Pons (tissue), 1 donor: ENCODE data around the gene SLC6A6.

Source experiments
- DNase-seq: peaks from one replicate; pipeline ENCODE4 v3.0.0-alpha.2; 2016; ENCODE audit warnings: low spot score

SLC6A6 gene

GRCh38 chr3:14470461-14470860 is 68.1 kb downstream of the SLC6A6 start:
- no peak for DNase-seq

GRCh38 chr3:14471016-14471415 is 68.6 kb downstream of the SLC6A6 start:
- no peak for DNase-seq

GRCh38 chr3:14471690-14472089 is 69.3 kb downstream of the SLC6A6 start:
- DNase-seq: no peak

GRCh38 chr3:14472471-14473351 is 70.3 kb downstream of the SLC6A6 start:
- no peak for DNase-seq

GRCh38 chr3:14473411-14473891 is 71.0 kb downstream of the SLC6A6 start:
- no peak for DNase-seq

GRCh38 chr3:14474363-14475081 is 72.1 kb downstream of the SLC6A6 start:
- DNase-seq: no peak

GRCh38 chr3:14475621-14476020 is 73.2 kb downstream of the SLC6A6 start:
- DNase-seq: no peak

- DNase-seq: no peak
Measured at GRCh38 chr3:14476583-14477265, 74.3 kb downstream of the SLC6A6 start.

- DNase-seq: no peak
Measured at GRCh38 chr3:14477311-14477935, 75.0 kb downstream of the SLC6A6 start.

GRCh38 chr3:14478956-14479550 is 76.6 kb downstream of the SLC6A6 start:
- no peak for DNase-seq

- no peak for DNase-seq
Measured at GRCh38 chr3:14479591-14479990, 77.2 kb downstream of the SLC6A6 start.

GRCh38 chr3:14480207-14481017 is 78.0 kb downstream of the SLC6A6 start:
- no peak for DNase-seq

- no peak for DNase-seq
Measured at GRCh38 chr3:14481018-14481645, 78.7 kb downstream of the SLC6A6 start.

- no peak for DNase-seq
Measured at GRCh38 chr3:14481646-14482036, 79.2 kb downstream of the SLC6A6 start.

- no peak for DNase-seq
Measured at GRCh38 chr3:14482271-14482721, 79.9 kb downstream of the SLC6A6 start.

- no peak for DNase-seq
Measured at GRCh38 chr3:14483286-14483685, 80.9 kb downstream of the SLC6A6 start.

GRCh38 chr3:14484741-14485140 is 82.3 kb downstream of the SLC6A6 start:
- DNase-seq: no peak

- DNase-seq: no peak
Measured at GRCh38 chr3:14485981-14486380, 83.6 kb downstream of the SLC6A6 start.

- no peak for DNase-seq
Measured at GRCh38 chr3:14486460-14486859, 84.1 kb downstream of the SLC6A6 start.

- DNase-seq: no peak
Measured at GRCh38 chr3:14487086-14487485, 84.7 kb downstream of the SLC6A6 start.
